Neural cell (in vitro differentiated cells): ENCODE results near the gene PTDSS2. TPM values are rescaled to one million over a fixed set of nuclear protein-coding genes. Genes with fewer than 3 reads are reported as not detected.

Source experiments
- H2AFZ ChIP-seq: fragments of 200-600, 300-800 bp; sonication (generic), shearing (Covaris generic); 2 replicates; pipeline ENCODE4 v1.6.0; 2014; ENCODE audit warnings: low read depth, mild to moderate bottlenecking, antibody characterized with exemption, low read length, moderate library complexity
- H3F3A ChIP-seq: fragments of 200-600 bp; shearing (Covaris generic); 2 replicates; pipeline ENCODE4 v1.6.1; 2016; ENCODE audit warnings: mild to moderate bottlenecking, moderate library complexity, mixed read lengths, antibody characterized with exemption, low read length; ENCODE audit not compliant: insufficient read depth, poor library complexity, severe bottlenecking
- H3K27ac ChIP-seq: fragments of 200-600, 300-800 bp; sonication (generic), shearing (Covaris generic); 2 replicates; pipeline ENCODE4 v1.5.1; 2014; ENCODE audit warnings: mild to moderate bottlenecking, low read length, moderate library complexity
- H3K27me3 ChIP-seq: fragments of 300-800, 200-600 bp; sonication (generic), shearing (Covaris generic); 2 replicates; pipeline ENCODE4 v1.6.0; 2014; ENCODE audit warnings: mild to moderate bottlenecking, low read depth, low read length, moderate library complexity; ENCODE audit not compliant: insufficient read depth
- H3K36me3 ChIP-seq: fragments of 300-800, 200-600 bp; sonication (generic), shearing (Covaris generic); 2 replicates; pipeline ENCODE4 v1.5.1; 2014; ENCODE audit warnings: mild to moderate bottlenecking, antibody characterized with exemption, low read length, moderate library complexity; ENCODE audit not compliant: insufficient read depth
- H3K4me2 ChIP-seq: fragments of 300-800, 200-600 bp; sonication (generic), shearing (Covaris generic); 2 replicates; pipeline ENCODE4 v1.6.0; 2014; ENCODE audit warnings: mild to moderate bottlenecking, low read length
- H3K4me3 ChIP-seq: fragments of 300-800, 200-600 bp; sonication (generic), shearing (Covaris generic); 2 replicates; pipeline ENCODE4 v1.5.1; 2014; ENCODE audit warnings: mild to moderate bottlenecking, low read length, moderate library complexity
- H3K79me2 ChIP-seq: fragments of 200-600 bp; shearing (Covaris generic); replicated peaks from 2 replicates; pipeline ENCODE4 v1.6.0; 2014; ENCODE audit warnings: mild to moderate bottlenecking, low read length, moderate library complexity; ENCODE audit not compliant: insufficient read depth
- H3K9ac ChIP-seq: fragments of 300-800, 200-600 bp; sonication (generic), shearing (Covaris generic); 2 replicates; pipeline ENCODE4 v1.6.1; 2016; ENCODE audit warnings: mild to moderate bottlenecking, low read length, mixed read lengths
- H3K9me2 ChIP-seq: fragments of 200-600 bp; shearing (Covaris generic); 2 replicates; pipeline ENCODE4 v1.6.1; 2016; ENCODE audit warnings: mild to moderate bottlenecking, low read length, mixed read lengths; ENCODE audit not compliant: insufficient read depth
- H3K9me3 ChIP-seq: fragments of 200-600, 300-800 bp; sonication (generic), shearing (Covaris generic); 2 replicates; pipeline ENCODE4 v1.6.1; 2016; ENCODE audit warnings: mild to moderate bottlenecking, mixed run types, low read length, moderate library complexity, mixed read lengths
- H4K20me1 ChIP-seq: fragments of 200-600 bp; shearing (Covaris generic); 2 replicates; pipeline ENCODE4 v1.6.1; 2016; ENCODE audit warnings: mild to moderate bottlenecking, mixed run types; ENCODE audit not compliant: insufficient read depth
- EP300 ChIP-seq: fragments of 450-650 bp; conservative IDR thresholded peaks from 2 replicates; pipeline ENCODE4 v1.6.1; 2014; ENCODE audit warnings: antibody characterized with exemption, mild to moderate bottlenecking, moderate library complexity; ENCODE audit not compliant: poor library complexity, severe bottlenecking
- EZH2 ChIP-seq: fragments of 200-600, 300-800 bp; shearing (Covaris generic), sonication (generic); IDR thresholded peaks from 2 replicates; pipeline ENCODE4 v1.6.1; 2014; ENCODE audit warnings: antibody characterized with exemption, low read length, borderline replicate concordance, mild to moderate bottlenecking; ENCODE audit not compliant: insufficient read depth, poor library complexity, severe bottlenecking
- MXI1 ChIP-seq: fragments of 450-650 bp; conservative IDR thresholded peaks from 2 replicates; pipeline ENCODE4 v1.6.1; 2014; ENCODE audit warnings: antibody characterized with exemption, mild to moderate bottlenecking; ENCODE audit not compliant: poor library complexity, severe bottlenecking
- POLR2AphosphoS5 ChIP-seq: IDR thresholded peaks from 2 replicates; pipeline ENCODE4 v1.6.1; 2012
- RAD21 ChIP-seq: fragments of 450-650 bp; conservative IDR thresholded peaks from 2 replicates; pipeline ENCODE4 v1.6.1; 2014; ENCODE audit warnings: antibody characterized with exemption, mild to moderate bottlenecking, moderate library complexity
- SMC3 ChIP-seq: fragments of 450-650 bp; conservative IDR thresholded peaks from 2 replicates; pipeline ENCODE4 v1.6.1; 2014; ENCODE audit warnings: antibody characterized with exemption, mild to moderate bottlenecking, moderate library complexity; ENCODE audit not compliant: poor library complexity
- TAF1 ChIP-seq: IDR thresholded peaks from 2 replicates; pipeline ENCODE4 v1.6.1; 2012; ENCODE audit warnings: low read depth
- polyA plus RNA-seq: library from polyadenylated mRNA; depleted of rRNA; stranded (reverse); fragments of >200 nt; gene quantifications from 2 replicates; pipeline ENCODE4 v1.2.3, GENCODE V29; 2014
- TF ChIP-seq, protein P1 (sequence below): fragments of 450-650 bp; IDR thresholded peaks from 2 replicates; pipeline ENCODE4 v1.5.1; 2014; ENCODE audit warnings: antibody characterized with exemption, mild to moderate bottlenecking, moderate library complexity; ENCODE audit not compliant: poor library complexity, severe bottlenecking
- TF ChIP-seq, protein P2 (sequence below): IDR thresholded peaks from 2 replicates; pipeline ENCODE4 v1.6.1; 2012; ENCODE audit warnings: borderline replicate concordance

Gene PTDSS2
- polyA plus RNA-seq, 1 donor from 2014 or later = 54.3 TPM

- no peaks in the 10 kb centered on the region for H3K9me3 ChIP-seq
- no peak overlapping the region for H3K9ac ChIP-seq
- no peaks in the 10 kb centered on the region for H3K36me3 ChIP-seq
- no peaks in the 10 kb centered on the region for H3F3A ChIP-seq
- no peaks in the 10 kb centered on the region for H3K9me2 ChIP-seq
- no peak overlapping the region for H3K27ac ChIP-seq
- no peaks in the 10 kb centered on the region for H3K79me2 ChIP-seq
- no peak overlapping the region for H3K4me2 ChIP-seq
- H4K20me1 ChIP-seq = no peaks in the 10 kb centered on the region
- no peak overlapping the region for H2AFZ ChIP-seq
- H3K4me3 ChIP-seq = no peak overlapping the region
- TF ChIP-seq MXI1 = no peak
- TF ChIP-seq, protein P1, sequence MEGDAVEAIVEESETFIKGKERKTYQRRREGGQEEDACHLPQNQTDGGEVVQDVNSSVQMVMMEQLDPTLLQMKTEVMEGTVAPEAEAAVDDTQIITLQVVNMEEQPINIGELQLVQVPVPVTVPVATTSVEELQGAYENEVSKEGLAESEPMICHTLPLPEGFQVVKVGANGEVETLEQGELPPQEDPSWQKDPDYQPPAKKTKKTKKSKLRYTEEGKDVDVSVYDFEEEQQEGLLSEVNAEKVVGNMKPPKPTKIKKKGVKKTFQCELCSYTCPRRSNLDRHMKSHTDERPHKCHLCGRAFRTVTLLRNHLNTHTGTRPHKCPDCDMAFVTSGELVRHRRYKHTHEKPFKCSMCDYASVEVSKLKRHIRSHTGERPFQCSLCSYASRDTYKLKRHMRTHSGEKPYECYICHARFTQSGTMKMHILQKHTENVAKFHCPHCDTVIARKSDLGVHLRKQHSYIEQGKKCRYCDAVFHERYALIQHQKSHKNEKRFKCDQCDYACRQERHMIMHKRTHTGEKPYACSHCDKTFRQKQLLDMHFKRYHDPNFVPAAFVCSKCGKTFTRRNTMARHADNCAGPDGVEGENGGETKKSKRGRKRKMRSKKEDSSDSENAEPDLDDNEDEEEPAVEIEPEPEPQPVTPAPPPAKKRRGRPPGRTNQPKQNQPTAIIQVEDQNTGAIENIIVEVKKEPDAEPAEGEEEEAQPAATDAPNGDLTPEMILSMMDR = no peak
- no peak for TF ChIP-seq TAF1
- TF ChIP-seq POLR2AphosphoS5 = no peak
- TF ChIP-seq EP300 = no peak
- no peak for TF ChIP-seq SMC3
- TF ChIP-seq EZH2 = no peak
- TF ChIP-seq RAD21 = no peak
- H3K27me3 ChIP-seq = peaks cover 34% of the 10 kb centered on the region
Measured at GRCh38 chr11:420054-420910, 29.8 kb upstream of the PTDSS2 start.

GRCh38 chr11:420911-421321 lies 29.2 kb upstream of the PTDSS2 start:
- Histone ChIP-seq H3K9me3 (no peaks in the 10 kb centered on the region), H3F3A (no peaks in the 10 kb centered on the region), H4K20me1 (no peaks in the 10 kb centered on the region), H3K9ac (no peak overlapping the region), H3K4me2 (no peak overlapping the region), H3K4me3 (no peak overlapping the region), H3K27ac (no peak overlapping the region), H3K27me3 (peaks cover 28% of the 10 kb centered on the region), H2AFZ (no peak overlapping the region), H3K36me3 (no peaks in the 10 kb centered on the region), H3K9me2 (no peaks in the 10 kb centered on the region), H3K79me2 (no peaks in the 10 kb centered on the region)
- no peak for TF ChIP-seq TAF1
- TF ChIP-seq, protein P2, sequence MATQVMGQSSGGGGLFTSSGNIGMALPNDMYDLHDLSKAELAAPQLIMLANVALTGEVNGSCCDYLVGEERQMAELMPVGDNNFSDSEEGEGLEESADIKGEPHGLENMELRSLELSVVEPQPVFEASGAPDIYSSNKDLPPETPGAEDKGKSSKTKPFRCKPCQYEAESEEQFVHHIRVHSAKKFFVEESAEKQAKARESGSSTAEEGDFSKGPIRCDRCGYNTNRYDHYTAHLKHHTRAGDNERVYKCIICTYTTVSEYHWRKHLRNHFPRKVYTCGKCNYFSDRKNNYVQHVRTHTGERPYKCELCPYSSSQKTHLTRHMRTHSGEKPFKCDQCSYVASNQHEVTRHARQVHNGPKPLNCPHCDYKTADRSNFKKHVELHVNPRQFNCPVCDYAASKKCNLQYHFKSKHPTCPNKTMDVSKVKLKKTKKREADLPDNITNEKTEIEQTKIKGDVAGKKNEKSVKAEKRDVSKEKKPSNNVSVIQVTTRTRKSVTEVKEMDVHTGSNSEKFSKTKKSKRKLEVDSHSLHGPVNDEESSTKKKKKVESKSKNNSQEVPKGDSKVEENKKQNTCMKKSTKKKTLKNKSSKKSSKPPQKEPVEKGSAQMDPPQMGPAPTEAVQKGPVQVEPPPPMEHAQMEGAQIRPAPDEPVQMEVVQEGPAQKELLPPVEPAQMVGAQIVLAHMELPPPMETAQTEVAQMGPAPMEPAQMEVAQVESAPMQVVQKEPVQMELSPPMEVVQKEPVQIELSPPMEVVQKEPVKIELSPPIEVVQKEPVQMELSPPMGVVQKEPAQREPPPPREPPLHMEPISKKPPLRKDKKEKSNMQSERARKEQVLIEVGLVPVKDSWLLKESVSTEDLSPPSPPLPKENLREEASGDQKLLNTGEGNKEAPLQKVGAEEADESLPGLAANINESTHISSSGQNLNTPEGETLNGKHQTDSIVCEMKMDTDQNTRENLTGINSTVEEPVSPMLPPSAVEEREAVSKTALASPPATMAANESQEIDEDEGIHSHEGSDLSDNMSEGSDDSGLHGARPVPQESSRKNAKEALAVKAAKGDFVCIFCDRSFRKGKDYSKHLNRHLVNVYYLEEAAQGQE = no peak
- TF ChIP-seq MXI1 = no peak
- no peak for TF ChIP-seq EZH2
- no peak for TF ChIP-seq RAD21
- TF ChIP-seq, protein P1 = no peak
- TF ChIP-seq SMC3 = no peak
- TF ChIP-seq POLR2AphosphoS5 = no peak
- no peak for TF ChIP-seq EP300
